GM06990 (cell line): ENCODE results near the gene NECTIN1.

Experiments
- DNase-seq: peaks from one replicate; pipeline ENCODE4 v3.0.0-alpha.2; 2011; ENCODE audit not compliant: insufficient read length; ENCODE audit errors: extremely low read depth
- H3K27me3 ChIP-seq: replicated peaks from 2 replicates; pipeline ENCODE4 v1.6.0; 2011; ENCODE audit warnings: low read length; ENCODE audit not compliant: control insufficient read depth, insufficient read depth
- H3K36me3 ChIP-seq: 2 replicates; pipeline ENCODE4 v1.5.1; 2011; ENCODE audit warnings: low read length; ENCODE audit not compliant: control insufficient read depth, insufficient read depth
- H3K4me3 ChIP-seq: replicated peaks from 2 replicates; pipeline ENCODE4 v1.5.1; 2011; ENCODE audit warnings: low read depth, mild to moderate bottlenecking, control low read depth, low read length
- TF ChIP-seq, protein P1 (sequence below): IDR thresholded peaks from 2 replicates; pipeline ENCODE4 v1.5.1; 2011; ENCODE audit warnings: low read length, control low read depth, mild to moderate bottlenecking, inconsistent platforms; ENCODE audit not compliant: insufficient read depth, poor library complexity, severe bottlenecking

The NECTIN1 gene

DNA sequence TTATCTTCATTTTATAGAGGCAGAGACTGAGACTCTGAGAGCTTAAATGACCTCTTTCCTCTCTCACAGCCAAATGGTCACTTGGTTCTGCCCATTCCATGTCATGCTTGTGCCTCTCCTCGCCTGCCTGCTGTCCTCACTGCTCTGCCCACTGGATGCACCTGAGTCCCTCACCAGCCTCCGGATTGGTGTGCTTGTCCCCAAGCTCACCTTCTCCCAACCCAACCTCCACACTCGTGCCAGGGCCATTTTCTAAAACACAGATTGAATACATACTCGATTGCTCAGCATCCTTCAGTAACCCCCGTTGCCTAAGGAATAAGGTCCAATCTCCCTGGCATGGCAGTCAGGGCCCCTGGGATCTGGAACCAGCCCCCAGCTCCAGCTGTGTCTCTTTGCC lies 28.4 kb upstream of the NECTIN1 start:
- no peak overlapping the region for H3K4me3 ChIP-seq
- DNase-seq: no peak
- peaks cover 3% of the 10 kb centered on the region for H3K36me3 ChIP-seq
- TF ChIP-seq, protein P1, sequence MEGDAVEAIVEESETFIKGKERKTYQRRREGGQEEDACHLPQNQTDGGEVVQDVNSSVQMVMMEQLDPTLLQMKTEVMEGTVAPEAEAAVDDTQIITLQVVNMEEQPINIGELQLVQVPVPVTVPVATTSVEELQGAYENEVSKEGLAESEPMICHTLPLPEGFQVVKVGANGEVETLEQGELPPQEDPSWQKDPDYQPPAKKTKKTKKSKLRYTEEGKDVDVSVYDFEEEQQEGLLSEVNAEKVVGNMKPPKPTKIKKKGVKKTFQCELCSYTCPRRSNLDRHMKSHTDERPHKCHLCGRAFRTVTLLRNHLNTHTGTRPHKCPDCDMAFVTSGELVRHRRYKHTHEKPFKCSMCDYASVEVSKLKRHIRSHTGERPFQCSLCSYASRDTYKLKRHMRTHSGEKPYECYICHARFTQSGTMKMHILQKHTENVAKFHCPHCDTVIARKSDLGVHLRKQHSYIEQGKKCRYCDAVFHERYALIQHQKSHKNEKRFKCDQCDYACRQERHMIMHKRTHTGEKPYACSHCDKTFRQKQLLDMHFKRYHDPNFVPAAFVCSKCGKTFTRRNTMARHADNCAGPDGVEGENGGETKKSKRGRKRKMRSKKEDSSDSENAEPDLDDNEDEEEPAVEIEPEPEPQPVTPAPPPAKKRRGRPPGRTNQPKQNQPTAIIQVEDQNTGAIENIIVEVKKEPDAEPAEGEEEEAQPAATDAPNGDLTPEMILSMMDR: no peak
- H3K27me3 ChIP-seq: no peaks in the 10 kb centered on the region

DNA sequence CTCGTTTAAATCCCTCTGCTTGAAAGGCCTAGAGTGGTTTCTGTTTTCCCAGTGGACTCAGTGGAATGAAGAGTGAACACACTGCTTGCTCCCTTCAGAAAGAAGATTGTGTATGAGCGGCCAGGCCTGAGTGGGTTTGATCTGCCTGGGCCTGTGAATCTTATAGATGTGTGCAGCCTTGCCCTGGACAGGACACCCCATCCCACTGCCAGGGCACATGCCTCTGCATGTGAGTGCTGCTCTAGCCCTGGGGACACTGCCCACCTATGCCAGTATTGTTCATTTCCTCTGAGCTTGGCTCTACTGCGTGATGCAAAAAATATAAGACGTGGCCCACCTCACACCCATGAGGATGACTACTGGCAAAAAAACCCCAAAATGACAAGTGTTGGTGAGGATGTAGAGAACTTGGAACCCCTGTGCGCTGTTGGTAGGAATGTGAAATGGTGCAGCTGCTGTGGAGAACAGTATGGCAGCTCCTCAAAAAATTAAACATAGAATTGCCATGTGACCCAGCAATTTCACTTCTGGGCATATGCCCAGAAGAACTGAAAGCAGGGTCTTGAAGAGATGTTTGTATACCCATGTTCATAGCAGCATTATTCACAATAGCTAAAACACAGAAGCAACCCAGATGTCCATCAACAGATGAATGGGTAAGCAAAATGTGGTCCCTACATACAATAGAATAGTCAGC lies 27.3 kb upstream of the NECTIN1 start:
- H3K36me3 ChIP-seq: peaks cover 3% of the 10 kb centered on the region
- H3K27me3 ChIP-seq: no peaks in the 10 kb centered on the region
- DNase-seq: no peak
- TF ChIP-seq, protein P1: no peak
- no peak overlapping the region for H3K4me3 ChIP-seq

DNA sequence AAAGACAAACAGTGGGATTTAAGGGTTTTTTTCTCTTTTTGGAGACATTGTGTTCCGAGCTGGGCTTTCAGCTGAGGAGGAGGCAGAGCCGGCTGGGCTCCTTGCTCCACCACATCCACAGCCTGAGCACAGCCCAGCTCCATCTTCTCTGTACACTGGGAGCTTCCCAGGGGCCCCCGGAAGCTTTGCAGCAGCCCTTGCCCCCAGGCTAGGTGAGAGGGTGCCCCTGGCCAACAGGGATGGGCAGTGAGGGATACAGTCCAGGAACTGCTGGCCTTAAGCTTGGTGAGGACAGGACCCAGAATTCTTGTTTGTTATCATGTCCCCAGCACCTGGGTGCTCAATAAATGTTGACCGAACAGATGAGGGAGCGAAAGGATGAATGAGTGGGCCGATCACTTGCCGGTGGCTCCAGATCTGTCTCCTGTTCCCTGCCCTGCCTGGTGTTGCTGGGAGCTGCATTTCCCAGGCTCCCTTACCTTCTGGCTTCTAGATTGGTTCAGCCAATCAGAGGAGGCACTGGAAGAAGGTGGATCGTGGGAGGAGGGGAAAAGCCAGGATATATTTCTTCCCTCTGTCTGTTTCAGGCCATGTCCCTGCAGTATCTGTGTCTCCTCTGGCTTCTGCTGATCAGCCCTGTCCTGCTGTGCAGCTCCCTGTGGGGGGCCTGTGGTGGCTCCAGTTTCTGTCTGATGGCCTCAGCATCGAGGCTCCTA lies 26.5 kb upstream of the NECTIN1 start:
- peak overlapping the region; percentile 2; the same call in 1 of the 2 replicates for H3K4me3 ChIP-seq
- DNase-seq: no peak
- no peaks in the 10 kb centered on the region for H3K27me3 ChIP-seq
- TF ChIP-seq, protein P1: no peak
- H3K36me3 ChIP-seq: peaks cover 2% of the 10 kb centered on the region

DNA sequence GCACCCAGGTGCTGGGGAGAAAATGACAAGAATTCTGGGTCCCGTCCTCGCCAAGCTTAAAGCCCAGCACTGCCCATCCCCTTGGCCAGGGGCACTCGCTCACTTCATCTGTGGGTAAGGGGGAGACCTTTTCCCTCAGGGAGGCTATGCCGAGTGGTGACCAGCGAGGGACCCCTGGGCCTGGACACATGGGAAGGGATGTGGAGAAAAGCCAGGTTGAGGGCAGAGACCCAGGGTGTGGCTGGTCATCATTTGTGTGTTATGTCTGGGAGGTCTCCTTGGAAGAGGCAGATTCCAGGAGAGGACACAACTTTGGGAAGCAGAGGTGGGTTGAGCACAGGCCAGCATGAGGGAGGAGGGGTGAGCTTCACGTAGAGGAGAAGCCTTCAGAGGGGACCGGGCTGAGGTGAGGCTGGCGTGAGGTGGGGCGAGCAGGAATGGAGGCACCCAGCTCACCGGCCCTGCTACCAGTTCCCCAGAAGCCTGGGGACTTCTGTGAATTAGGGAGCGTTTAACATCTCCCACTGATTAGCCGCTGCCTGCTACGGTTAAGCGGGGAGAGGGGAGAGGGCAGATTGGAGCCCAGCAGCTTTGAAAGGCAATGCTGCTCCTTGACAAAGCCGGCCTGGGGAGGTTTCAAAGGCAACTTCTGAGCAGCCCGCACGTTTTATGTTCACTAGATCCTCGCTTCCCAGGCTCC lies 25.8 kb upstream of the NECTIN1 start:
- Histone ChIP-seq H3K4me3 (peak overlapping the region; percentile 26), H3K36me3 (no peaks in the 10 kb centered on the region), H3K27me3 (no peaks in the 10 kb centered on the region)
- DNase-seq: no peak
- TF ChIP-seq, protein P1: no peak

DNA sequence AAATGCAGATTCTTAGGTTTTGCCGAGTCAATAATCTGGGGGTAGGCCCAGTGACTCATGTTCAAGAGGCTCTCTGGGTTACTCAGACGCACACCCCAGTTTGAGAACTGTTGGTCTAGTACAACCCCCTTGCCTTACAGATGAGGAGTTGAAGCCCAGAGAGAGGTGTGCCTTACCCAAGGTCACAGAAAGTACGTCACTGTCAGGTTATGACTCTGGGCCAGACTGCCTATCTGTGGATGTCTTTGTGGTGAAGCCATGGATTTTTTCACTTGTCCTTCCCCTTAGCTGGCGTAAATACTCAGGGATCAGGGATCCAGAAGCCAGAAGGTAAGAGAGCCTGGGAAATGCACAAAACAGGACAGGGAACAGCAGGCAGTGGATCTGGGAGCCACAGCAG lies 25.2 kb upstream of the NECTIN1 start:
- no peak for DNase-seq
- no peaks in the 10 kb centered on the region for H3K27me3 ChIP-seq

More for the DNA sequence above, 25.2 kb upstream of the NECTIN1 start:
- TF ChIP-seq, protein P1: no peak
- no peaks in the 10 kb centered on the region for H3K36me3 ChIP-seq
- peak overlapping the region; percentile 72; the same call in 1 of the 2 replicates for H3K4me3 ChIP-seq
